Fibroblast of lung (primary cell): Measurements from ENCODE around the gene CALHM1.

Source experiments
- EZH2 ChIP-seq: IDR thresholded peaks from 2 replicates; pipeline ENCODE4 v1.5.1; 2012; ENCODE audit warnings: low read length, control low read depth, mild to moderate bottlenecking; ENCODE audit errors: missing control alignments
- TF ChIP-seq, protein P1 (sequence below), 2 donors: IDR thresholded peaks in 1 of 2; conservative IDR thresholded peaks in 1 of 2; 1 replicate in 1 of 2; 2 replicates in 1 of 2; pipeline ENCODE4 v1.5.1; 2011 to 2012; ENCODE audit warnings: low read length in 2 of 2, control low read depth in 1 of 2, inconsistent platforms in 1 of 2, low read depth in 1 of 2, mild to moderate bottlenecking in 1 of 2

DNA sequence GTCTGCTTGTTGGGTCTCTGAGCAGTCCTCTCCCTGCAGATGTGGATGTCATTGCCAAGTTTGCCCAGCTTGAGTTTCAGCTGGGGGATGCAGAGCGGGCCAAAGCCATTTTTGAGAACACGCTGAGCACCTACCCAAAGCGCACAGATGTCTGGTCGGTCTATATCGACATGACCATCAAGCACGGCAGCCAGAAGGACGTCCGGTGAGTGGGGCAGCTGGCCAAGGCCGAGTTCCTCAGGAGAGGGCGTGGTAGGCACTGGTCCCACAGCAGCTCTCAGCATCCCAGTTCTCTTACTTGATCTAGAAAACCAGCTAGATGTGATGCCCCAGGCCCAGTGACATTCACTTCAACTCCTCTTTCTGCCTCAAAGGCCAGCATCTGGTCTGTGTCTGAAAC lies 14.2 kb downstream of the CALHM1 start:
- TF ChIP-seq, protein P1, sequence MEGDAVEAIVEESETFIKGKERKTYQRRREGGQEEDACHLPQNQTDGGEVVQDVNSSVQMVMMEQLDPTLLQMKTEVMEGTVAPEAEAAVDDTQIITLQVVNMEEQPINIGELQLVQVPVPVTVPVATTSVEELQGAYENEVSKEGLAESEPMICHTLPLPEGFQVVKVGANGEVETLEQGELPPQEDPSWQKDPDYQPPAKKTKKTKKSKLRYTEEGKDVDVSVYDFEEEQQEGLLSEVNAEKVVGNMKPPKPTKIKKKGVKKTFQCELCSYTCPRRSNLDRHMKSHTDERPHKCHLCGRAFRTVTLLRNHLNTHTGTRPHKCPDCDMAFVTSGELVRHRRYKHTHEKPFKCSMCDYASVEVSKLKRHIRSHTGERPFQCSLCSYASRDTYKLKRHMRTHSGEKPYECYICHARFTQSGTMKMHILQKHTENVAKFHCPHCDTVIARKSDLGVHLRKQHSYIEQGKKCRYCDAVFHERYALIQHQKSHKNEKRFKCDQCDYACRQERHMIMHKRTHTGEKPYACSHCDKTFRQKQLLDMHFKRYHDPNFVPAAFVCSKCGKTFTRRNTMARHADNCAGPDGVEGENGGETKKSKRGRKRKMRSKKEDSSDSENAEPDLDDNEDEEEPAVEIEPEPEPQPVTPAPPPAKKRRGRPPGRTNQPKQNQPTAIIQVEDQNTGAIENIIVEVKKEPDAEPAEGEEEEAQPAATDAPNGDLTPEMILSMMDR (conservative IDR thresholded peaks at IDR 0.05 in 1 of 2, IDR thresholded peaks at IDR 0.05 in 1 of 2; ENCODE audit: low read depth in 1 of 2, low read length in 2 of 2) = no peak
- no peak for TF ChIP-seq EZH2
